Stimulated activated CD8-positive, alpha-beta memory T cell treated with anti-CD3 and anti-CD28 coated beads, Interleukin-15, amount 100 ng/mL, for 48 hours (primary cell): ENCODE data around the gene NT5C1B.

Experiments used
- DNase-seq, 2 donors: peaks; one replicate each; pipeline ENCODE4 v3.0.0-alpha.2; 2020; ENCODE audit warnings: low read depth in 2 of 2

The NT5C1B gene

DNA sequence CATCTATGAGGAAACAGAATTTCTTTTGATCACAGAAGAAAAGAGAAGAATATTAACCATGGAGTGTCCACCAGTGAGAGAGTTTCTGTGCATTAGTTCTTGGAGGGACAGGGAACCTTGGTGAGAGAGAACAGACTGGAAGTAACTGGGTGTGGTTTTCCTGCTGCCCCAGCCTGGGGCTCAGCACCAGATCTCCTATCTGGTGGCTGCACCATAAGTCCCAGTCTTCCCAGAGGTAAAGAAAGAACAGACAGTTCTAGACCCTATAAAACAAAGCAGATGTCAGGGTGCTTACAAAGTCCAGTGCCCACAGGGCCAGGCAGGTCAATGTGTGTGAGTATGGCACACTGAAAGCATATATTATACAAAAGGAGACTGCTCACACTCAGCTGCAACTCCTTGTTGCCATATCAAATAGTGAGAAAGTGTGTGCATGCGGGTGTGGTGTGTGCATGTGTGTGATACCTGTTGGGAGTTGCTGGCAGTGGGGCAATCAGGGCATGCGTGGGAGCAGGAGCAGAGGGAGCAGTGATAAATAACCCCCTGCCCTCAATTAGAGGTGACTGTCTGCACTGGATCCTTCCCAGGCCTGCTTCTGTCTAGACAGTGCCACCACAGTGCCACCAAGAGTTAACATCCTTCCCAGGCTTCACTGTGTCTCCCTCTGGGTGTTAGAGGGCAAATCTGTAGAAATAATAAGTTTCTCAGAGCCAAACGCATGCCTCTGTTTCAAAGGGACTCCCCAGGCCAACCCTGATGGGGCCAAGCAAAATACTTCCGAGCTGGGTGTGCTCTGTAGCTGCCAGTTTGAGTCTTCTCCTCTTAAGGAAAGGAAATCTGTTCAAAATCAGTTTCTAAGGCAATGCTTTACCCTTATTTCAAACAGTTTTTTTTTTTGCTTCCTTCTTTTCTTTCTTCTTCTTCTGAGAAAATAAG, 74.6 kb downstream of the NT5C1B start:
- no peak for DNase-seq
